ENCODE results near the gene FOXE1. TPM values are rescaled to one million over a fixed set of nuclear protein-coding genes. Genes with fewer than 3 reads are reported as not detected.

Gene FOXE1
- total and polyA plus RNA-seq, 2 experiments from 2014 or later: 0.45 TPM; not detected in 1

- Mint-ChIP-seq H3K9me3 (no peaks in the 10 kb centered on the region; the same call in 2 of the 3 replicates), H3K4me1 (peaks cover 16% of the 10 kb centered on the region), H3K4me3 (no peak overlapping the region), H3K36me3 (ENCODE audit: low read depth) (no peaks in the 10 kb centered on the region), H3K27ac (no peak overlapping the region), H3K27me3 (ENCODE audit: insufficient read depth, low read depth, poor library complexity) (peaks cover 20% of the 10 kb centered on the region)
- Histone ChIP-seq H3K4me2 (no peak overlapping the region), H3K4me1 (ENCODE audit: insufficient read depth) (peaks cover 13% of the 10 kb centered on the region; the same call in 1 of the 2 replicates), H2AFZ (no peak overlapping the region), H3K27me3 (ENCODE audit: insufficient read depth) (peaks cover 22% of the 10 kb centered on the region; the same call in 1 of the 2 replicates), H3K4me3 (no peak overlapping the region), H4K20me1 (replicated peaks; ENCODE audit: insufficient read depth) (no peaks in the 10 kb centered on the region), H3K9me2 (ENCODE audit: insufficient read depth) (0 out of 2 replicates have a peak, but pooled peaks cover 3% of the 10 kb centered on the region), H3K79me2 (replicated peaks; ENCODE audit: insufficient read depth) (no peaks in the 10 kb centered on the region), H3F3A (replicated peaks; ENCODE audit: low read depth) (no peaks in the 10 kb centered on the region), H3K27ac (ENCODE audit: low read depth) (no peak overlapping the region), H3K36me3 (ENCODE audit: insufficient read depth) (no peaks in the 10 kb centered on the region)
- TF ChIP-seq NANOG (IDR thresholded peaks at IDR 0.05; ENCODE audit: borderline replicate concordance): no peak
- no peak for TF ChIP-seq EZH2 (IDR thresholded peaks at IDR 0.05; ENCODE audit: low read depth, unreplicated experiment)
- no peak for TF ChIP-seq ZNF114 (CRISPR knock-in tag; IDR thresholded peaks at IDR 0.05)
- no peak for TF ChIP-seq ETS1 (IDR thresholded peaks at IDR 0.05)
- no peak for TF ChIP-seq STAT1 (IDR thresholded peaks at IDR 0.05; ENCODE audit: unreplicated experiment)
- TF ChIP-seq CREB1 (CRISPR knock-in tag; IDR thresholded peaks at IDR 0.05; ENCODE audit: low read depth): no peak
- TF ChIP-seq JUNB (IDR thresholded peaks at IDR 0.05; ENCODE audit: unreplicated experiment): no peak
- no peak for TF ChIP-seq ZNF331 (CRISPR knock-in tag; IDR thresholded peaks at IDR 0.05; ENCODE audit: low read depth)
- no peak for TF ChIP-seq POLR2AphosphoS5 (IDR thresholded peaks at IDR 0.05; ENCODE audit: low read depth)
- no peak for TF ChIP-seq REST (IDR thresholded peaks at IDR 0.05; ENCODE audit: unreplicated experiment)
- TF ChIP-seq CTCF (conservative IDR thresholded peaks at IDR 0.05; ENCODE audit: low read depth in 2 of 2): no peak
- TF ChIP-seq EZH2phosphoT487 (IDR thresholded peaks at IDR 0.05; ENCODE audit: unreplicated experiment): no peak
- no peak for TF ChIP-seq ZNF462 (CRISPR knock-in tag; IDR thresholded peaks at IDR 0.05)
- DNase-seq (ENCODE audit: low spot score) (no peak), ATAC-seq (no peak)
Measured at GRCh38 chr9:97806721-97807120, 46.3 kb upstream of the FOXE1 start.
